BJ (cell line): ENCODE measurements around the gene TOP2A. TPM values are rescaled to one million over a fixed set of nuclear protein-coding genes. Genes with fewer than 3 reads are reported as not detected.

Experiments used
- CTCF ChIA-PET: fragments of 350-600 bp; formaldehyde crosslinking; extraction: SDS; loops from one replicate; lab custom pipeline; 2021; ENCODE audit warnings: antibody characterized with exemption, inconsistent platforms; lab: Yijun Ruan, JAX
- POLR2A ChIA-PET: fragments of 300-600 bp; sonication (Branson Sonifier 250); formaldehyde crosslinking; extraction: SDS; loops from one replicate; lab custom pipeline; 2021; ENCODE audit warnings: antibody characterized with exemption; lab: Charles Lee
- DNase-seq: peaks from one replicate; pipeline ENCODE4 v3.0.0-alpha.2; 2011; ENCODE audit warnings: low read depth
- H3K27me3 ChIP-seq: 2 replicates; pipeline ENCODE4 v1.6.0; 2011; ENCODE audit warnings: low read length; ENCODE audit not compliant: control insufficient read depth, insufficient read depth
- H3K36me3 ChIP-seq: 2 replicates; pipeline ENCODE4 v1.5.1; 2011; ENCODE audit warnings: low read length; ENCODE audit not compliant: control insufficient read depth, insufficient read depth
- H3K4me3 ChIP-seq: 2 replicates; pipeline ENCODE4 v1.5.1; 2011; ENCODE audit warnings: low read depth, mild to moderate bottlenecking, control low read depth, low read length
- CTCF ChIP-seq: IDR thresholded peaks from 2 replicates; pipeline ENCODE4 v1.5.1; 2011; ENCODE audit warnings: low read depth, mild to moderate bottlenecking, control low read depth, inconsistent platforms, low read length, moderate library complexity; ENCODE audit not compliant: insufficient read depth
- polyA plus RNA-seq: library from polyadenylated mRNA; depleted of rRNA; stranded (reverse); fragments of >200 nt; gene quantifications from 2 replicates; pipeline ENCODE4 v1.2.3, GENCODE V29; 2011

Gene TOP2A
- polyA plus RNA-seq, 1 experiment = 31.8 TPM

- H3K27me3 ChIP-seq = no peaks in the 10 kb centered on the region
- peaks cover 45% of the 10 kb centered on the region for H3K36me3 ChIP-seq
- no peak for DNase-seq
- no peak for TF ChIP-seq CTCF
- no peak overlapping the region for H3K4me3 ChIP-seq
- CTCF ChIA-PET = interaction anchor here (1.0 to 28.2 kb wide), 2 partner anchors 42 to 43 kb away, joined by 4 to 762 read pairs; partner anchors contain the start of gene RARA
- POLR2A ChIA-PET = no interaction called here
Observed at GRCh38 chr17:40349895-40350688, 67.6 kb downstream of the TOP2A start.

GRCh38 chr17:40349477-40349894, 68.2 kb downstream of the TOP2A start:
- Histone ChIP-seq H3K4me3 (no peak overlapping the region), H3K36me3 (peaks cover 41% of the 10 kb centered on the region), H3K27me3 (no peaks in the 10 kb centered on the region)
- DNase-seq = no peak
- no peak for TF ChIP-seq CTCF
- CTCF ChIA-PET = interaction anchor here (1.0 to 28.2 kb wide), 2 partner anchors 42 to 43 kb away, joined by 4 to 762 read pairs; partner anchors contain the start of gene RARA
- POLR2A ChIA-PET = no interaction called here

- DNase-seq = no peak
- no peaks in the 10 kb centered on the region for H3K27me3 ChIP-seq
- POLR2A ChIA-PET = no interaction called here
- no peak for TF ChIP-seq CTCF
- no peak overlapping the region for H3K4me3 ChIP-seq
- CTCF ChIA-PET = interaction anchor here (1.0 to 28.2 kb wide), 2 partner anchors 41 to 44 kb away, joined by 4 to 762 read pairs; partner anchors contain the start of gene RARA
- H3K36me3 ChIP-seq = peaks cover 36% of the 10 kb centered on the region
Observed at GRCh38 chr17:40348562-40349476, 68.9 kb downstream of the TOP2A start.

- no peak overlapping the region for H3K4me3 ChIP-seq
- ChIA-PET CTCF (interaction anchor here (3.4 to 28.2 kb wide), 2 partner anchors 10 to 40 kb away, joined by 18 to 762 read pairs; partner anchors contain the start of gene RARA), POLR2A (no interaction called here)
- no peak for TF ChIP-seq CTCF
- peaks cover 35% of the 10 kb centered on the region for H3K36me3 ChIP-seq
- DNase-seq = no peak
- H3K27me3 ChIP-seq = no peaks in the 10 kb centered on the region
Observed at GRCh38 chr17:40348136-40348504, 69.6 kb downstream of the TOP2A start.
